Fibroblast of skin of right quadriceps (primary cell): ENCODE measurements around the gene ROPN1L.
"Not testable (repeated sequence)": the region's sequence is repeated elsewhere in the genome, so short reads cannot be mapped to it uniquely, and the experiment has no call there.

Experiments used
- DNase-seq: peaks from one replicate; pipeline ENCODE4 v3.0.0-alpha.2; 2013

Gene ROPN1L

DNA sequence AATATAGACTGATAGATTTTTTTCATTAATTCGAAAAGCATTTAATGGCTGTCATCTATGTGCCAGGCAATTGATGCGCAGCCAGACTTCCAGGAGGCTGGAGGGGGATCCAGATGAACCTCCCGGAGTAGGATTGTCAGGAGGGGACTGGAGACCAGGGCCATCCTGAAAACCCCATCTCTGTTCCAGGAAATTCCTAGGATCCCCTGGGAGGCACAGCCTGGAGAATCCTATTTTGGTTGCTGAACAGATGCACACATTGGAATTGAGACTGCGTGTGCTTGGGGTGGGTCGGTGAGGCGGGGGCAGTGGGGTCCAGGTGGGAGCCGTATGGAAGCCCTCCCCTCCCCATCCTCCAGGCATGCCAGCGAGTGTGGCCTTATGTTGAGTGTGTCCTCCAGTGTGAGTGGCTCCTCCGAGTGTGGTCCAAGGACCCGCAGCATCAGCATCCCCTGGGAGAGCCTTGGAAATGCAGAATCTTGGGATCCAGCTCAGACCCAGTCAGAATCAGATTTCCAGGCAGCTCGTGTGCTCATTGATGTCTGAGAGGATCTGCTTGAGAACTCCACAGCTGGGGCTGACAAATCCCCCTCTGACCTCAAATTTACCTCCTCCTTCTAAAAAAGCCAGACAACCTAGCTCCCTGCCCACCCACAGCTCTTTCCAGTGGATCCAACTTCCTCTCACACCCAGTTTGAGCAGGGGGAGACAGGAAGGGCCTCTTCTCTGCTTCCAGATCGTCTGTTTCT, 38.7 kb downstream of the ROPN1L start:
- peak; percentile 18 for DNase-seq

DNA sequence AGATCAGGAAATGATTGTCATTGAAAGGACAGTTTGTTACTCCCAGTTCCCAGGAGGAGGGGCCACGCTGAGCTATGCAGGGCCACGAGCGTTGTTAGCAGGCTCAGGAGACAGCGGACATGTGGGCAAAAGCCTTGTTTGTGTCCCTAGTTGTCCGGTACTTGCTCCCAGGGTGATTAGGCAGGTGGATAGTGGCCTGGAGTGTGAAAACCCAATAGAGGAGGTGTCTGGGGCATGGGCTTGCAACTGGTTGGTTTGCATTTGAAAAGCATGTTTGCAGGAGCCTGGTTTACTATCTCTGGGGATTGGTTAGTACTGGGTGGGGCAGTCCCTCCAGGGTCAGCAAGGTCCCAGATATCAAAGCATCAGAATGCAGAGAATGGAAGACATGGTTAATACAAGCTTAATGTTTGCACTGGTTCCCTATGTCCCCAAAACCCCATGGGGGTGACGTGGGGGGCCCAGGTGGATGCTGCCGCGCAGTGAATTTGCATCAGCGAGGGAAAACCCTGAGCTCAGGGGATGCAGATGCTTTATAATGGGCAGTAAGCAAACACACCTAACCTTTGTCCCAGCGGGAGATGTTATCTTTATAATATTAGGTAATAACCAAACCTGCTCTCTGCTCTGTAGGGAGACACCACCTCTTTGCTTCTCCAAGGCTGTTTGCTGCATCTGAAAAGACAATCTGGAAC, 39.7 kb downstream of the ROPN1L start:
- no peak for DNase-seq

DNA sequence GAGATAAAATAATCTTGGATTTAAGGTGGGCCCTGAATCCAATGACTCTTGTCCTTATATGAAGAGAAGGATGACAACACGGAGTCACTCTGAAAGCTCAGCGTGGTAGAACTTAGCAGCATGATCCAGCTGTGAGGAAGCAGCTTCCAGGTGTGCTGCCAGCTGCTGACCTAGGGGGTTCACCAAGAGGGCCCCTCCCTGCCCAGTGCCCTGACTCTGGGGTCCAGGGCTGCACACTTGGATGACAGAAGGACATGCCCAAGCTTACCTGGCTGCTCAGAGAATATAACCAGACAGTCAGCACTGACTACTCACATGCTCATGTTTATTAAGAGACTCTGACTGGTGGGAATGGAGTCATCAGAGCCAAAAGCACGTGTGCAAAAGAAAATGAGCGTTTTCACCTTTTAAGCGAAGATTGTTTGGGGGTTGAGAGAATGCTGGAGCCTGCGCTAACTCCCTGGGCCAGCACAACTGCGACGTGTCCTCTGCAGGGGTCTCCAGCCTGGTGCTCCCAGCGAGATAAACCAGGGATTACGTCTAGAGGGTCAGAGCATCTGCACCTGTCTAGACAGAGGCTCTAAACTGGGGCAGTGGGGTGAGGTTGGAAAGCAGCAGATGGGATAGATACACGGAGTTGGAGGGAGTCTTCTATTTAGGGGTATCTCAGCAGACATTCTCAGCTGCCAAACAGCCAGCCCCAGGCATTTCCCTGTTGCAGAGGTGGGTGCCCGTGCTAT, 41.3 kb downstream of the ROPN1L start:
- no peak for DNase-seq

DNA sequence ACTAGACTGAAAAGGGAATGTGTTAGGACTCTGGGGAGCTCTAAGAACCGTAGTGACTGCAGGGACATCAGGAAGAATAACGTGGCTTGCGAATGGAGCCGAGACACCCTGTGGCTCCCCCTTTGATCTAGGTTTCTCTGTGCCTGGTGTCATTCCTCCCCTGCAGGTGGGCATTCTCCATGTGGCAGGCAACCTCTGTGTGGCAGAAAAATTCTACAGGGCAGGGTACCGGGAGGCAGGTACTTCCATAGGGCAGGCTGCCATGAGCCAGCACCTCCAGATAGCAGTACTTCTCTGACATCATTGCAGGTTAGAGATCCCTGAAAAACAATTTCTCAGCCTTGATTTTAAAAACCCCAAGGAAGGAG, 43.1 kb downstream of the ROPN1L start:
- no peak for DNase-seq

DNA sequence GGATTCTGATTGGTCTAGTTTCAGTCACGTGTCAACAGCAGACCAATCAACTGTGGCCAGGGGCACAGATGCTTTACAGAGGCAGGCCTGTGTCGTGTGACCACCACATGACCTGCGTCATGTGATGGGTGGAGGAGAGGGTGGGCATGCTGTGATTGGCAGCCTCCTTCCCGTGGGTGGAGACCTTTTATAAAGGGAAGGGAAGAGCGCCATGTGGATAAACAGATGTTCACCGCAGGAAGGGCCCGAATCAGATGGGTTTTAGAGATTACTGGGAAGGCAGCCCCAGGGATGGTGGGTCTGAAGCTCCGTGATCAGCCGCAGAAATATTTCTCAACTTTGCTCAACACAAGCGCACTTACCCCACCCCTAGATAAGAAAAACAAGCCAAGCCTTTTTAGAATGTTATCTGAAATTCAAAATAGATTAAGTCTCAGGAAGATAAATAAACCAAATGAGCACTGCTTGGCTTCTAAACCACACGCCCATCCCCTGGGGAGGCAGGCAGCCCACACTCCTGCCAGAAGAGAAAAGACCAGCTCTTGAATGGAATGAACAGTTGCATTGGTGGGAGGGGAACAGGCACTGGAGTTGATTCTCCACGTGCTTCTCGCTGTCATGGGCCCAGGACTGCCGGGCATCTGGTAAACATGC, 43.6 kb downstream of the ROPN1L start:
- DNase-seq: peak; percentile 72

DNA sequence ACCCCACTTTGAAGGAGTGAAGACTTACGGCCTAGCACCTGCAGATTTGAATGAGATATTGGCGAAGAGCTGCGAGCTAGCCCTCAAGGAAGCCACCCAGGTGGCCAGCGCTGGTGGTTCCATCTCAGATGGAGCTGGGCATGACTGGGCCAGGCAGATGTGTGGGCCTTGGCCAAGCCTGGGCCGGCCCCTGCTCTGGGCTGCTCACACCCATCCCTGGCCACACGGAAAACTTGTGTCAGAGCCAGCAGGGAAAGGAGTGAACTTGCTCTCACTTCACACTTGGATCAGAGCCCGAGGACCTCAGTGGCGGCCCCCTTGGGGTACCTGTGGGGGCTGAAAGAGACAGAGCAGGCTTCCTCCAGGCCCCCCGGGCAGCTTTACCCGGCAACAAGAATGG, 44.2 kb downstream of the ROPN1L start:
- no peak for DNase-seq

DNA sequence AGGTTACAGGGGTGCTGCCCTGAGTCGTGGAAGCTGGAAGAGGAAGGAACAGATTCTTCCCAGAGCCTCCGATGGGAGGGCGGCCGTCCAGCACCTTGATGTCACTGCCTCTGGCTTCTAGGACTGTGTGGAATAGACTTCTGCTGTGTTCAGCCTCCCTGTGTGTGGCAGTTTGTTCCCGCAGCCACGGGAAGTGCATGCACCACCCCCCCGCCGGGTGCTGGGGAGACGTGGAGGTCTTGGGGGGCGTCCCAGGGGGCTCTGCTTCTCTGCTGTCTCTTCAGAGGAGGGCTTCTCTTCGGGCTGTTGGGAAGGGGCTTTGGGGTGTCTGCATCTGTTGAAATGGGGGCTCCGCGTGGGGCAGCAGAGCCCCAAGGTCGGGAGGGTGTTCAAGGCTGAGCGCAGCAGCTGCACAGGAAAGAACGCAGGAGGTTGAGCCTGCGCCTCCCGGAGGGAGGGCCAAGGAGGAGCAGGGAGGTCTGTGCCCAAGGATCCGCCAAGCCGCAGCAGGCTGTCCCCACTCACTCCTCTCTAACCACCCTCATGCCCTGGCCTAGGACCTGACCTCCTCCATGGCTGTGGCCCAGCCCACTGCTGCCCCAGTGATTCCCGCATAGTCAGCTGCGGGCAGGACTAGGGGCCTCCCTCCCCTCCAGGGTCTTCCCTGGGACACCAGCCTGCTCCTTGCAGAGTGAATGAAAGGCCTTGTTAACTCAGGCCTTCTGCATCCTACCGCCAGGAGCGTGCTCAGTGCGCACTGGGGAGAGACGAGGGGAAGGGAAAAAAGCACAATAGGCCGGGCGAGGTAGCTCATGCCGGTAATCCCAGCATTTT, 45.0 kb downstream of the ROPN1L start:
- no peak for DNase-seq

DNA sequence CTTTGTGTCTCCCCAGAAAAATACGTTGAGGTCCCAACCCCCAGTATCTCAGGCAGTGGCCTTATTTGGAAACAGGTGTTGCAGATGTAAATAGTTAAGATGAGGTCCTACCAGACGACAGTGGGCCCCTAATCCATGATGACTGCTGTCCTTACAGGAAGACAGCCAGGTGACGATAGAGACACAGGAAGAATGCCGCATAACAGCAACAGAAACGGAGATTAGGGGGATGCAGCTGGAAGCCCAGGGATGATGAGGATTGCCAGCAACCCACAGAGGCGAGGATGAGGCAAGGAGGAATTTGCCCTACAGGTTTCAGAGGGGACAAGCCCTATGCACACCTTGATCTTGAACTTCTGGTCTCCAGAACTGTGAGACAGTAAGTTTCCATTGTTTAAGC, 46.5 kb downstream of the ROPN1L start:
- DNase-seq: no peak

DNA sequence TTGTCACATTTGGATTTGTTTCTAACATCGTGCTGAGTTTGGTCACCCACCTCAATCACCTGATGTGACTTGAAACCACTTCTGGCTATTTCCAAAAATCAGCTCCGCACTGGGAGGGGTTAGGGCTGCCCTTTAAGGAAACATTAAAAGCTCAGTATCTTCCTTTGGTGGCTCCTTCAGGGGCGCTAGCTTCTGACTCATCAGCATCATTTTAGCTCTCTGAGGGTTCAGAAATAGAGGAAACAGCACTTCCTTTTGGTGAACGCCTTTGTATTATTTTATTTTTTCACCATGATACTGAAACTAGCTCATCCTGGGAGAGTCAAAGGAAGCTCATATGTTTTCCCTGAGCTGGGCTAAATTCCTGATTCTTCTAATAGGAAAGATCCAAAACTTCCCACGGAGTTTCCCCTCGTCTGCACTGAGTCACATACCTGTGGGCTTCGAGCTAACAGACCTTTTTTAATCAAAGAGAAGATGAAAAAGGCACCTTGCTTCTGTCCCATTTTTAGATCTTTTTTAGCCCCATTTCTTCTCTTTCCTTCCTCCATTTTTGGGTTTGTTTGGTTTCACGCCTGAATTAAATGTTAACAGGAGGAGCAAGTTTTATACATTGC, 48.2 kb downstream of the ROPN1L start:
- DNase-seq: peak; percentile 20

DNA sequence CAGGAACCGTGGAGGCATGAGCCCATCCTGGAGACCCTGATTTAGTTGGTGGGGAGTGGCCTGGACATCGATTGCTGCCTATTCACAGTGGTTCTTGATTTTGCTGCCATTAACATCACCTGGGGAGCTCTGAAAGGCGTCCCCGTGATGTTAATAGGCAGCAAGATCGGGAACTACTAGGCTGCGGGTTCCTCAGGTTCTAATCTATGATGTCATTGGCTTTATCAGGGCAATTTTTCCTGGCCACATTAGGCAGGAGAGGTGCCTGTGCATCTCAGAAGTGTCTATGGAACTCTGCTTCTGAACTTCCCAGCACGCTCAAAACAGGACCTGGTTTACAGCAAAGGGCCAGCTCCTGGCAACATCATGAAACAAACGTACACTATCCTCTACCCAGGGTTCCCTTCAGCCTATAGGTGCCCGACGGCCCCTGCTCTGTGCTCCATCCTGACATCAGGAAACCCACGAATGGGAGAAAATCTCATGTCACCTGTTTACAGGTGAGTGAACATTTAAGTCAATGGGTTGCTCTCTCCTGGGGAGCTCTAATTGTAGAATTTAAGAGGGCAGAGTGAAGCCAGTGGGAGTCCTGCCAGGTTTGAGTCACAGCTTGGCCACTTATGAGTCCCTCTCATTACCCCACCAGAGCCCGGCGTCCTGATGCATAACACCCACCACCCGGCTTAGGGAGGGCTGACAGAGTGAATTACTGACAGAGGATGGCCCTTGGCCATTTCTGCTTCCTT, 49.4 kb downstream of the ROPN1L start:
- no peak for DNase-seq

DNA sequence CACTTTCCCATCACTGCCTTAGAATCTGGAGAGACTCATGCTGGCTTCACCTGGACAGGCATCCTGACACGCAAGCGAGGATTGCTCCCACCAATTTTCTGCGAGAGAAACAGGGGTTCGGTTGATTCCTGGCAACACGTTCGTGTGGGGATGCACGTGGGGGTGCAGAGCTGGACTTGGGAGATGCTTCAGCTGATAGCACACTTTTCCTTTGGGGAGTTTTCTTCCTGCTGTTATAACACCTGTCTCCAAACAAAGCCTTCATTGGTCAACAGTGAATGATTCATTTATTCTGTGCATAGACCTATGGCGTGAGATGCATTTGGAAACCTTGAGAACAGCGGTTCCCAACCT, 50.0 kb downstream of the ROPN1L start:
- DNase-seq: no peak

DNA sequence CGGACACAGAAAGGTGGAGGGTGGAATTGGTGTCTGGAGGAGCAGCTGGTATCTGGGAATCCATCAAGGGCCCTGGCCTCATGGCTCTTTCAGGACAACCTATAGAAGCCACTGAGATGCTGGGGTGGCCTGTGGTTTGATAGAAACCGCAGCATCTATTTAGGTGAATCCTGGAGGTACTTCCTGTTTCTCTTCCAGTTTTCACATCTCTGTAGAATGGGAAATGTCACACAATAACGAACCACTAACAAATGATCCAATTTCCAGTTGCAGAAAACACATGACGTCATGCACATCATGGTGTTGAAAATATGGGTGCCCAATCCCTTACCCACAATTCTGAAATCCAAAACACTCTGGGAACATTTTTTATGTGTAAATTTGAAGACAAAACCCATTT, 52.2 kb downstream of the ROPN1L start:
- DNase-seq: no peak

DNA sequence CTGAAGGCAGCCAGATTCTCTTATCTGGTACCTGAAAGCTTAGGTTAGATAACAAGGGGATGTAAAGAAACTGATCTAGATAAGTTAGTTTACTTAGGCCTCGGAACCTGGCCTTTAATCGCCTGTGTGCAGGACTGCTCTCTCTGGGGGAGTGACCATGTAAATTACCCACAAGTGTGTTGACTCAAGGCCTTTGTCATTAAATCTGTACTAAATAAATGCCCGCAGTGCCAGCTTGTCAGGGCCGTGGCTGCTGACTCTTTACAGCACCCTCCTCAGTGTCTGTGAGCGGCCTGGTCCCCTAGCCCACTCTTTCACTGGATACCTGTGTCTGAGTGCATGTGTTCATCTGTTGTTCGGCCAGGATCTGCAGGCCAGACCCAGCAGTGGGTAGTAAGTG, 52.8 kb downstream of the ROPN1L start:
- DNase-seq: not testable (repeated sequence)

DNA sequence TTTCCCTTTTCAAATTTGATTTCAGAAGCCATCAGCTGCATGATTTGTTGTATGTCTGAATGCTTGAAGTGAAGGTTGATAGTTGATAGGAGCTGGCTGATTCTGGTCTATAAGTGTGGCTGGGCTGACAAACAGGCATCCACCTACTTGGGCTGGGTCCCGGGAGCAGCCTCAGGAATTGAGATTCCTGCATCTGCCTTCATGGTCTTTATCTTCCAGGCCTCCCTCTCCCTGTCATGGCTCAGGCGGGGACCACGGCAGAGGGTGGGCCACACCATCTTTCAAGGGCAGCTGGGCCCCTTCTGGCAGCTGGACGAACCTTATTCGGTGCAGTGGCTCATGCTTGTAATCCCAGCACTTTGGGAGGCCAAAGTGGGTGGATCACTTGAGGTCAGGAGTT, 55.9 kb downstream of the ROPN1L start:
- DNase-seq: no peak

DNA sequence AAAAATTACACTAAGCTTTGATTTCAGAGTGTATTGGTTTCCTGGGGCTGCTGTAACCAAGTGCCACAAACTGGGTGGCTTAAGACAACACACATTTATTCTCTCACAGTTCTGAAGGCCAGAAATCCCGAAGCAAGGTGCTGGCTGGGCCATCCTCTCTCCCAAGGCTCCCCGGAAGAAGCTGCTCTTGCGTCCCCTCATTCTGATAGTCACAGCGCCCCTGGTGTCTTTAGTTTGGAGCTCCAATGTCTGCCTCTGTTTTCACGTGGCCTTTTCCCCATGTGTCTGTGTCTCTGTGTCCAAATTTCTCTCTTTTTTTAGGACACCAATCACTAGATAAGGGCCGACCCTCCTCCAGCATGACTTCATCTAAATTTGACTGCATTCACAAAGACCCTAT, 56.7 kb downstream of the ROPN1L start:
- no peak for DNase-seq

DNA sequence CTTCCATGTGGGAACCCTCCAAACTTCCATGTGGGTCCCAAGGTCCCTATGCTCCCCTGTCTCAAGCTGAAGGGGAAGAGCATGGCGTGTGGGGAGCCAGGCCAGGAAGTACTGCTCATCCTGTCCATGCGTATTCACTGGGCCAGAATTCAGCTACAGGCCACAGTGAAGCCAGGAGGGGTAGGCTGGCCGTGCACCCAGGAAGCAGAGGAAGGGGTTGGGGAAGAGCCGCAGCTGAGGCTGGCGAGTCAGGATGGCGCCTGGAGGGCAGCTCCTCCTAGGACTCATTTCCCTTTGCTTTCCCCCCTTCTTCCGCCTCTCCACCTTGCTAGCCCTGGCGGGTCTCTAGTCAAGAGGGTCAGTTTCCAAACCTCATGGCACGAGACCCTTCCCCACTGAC, 57.4 kb downstream of the ROPN1L start:
- no peak for DNase-seq

DNA sequence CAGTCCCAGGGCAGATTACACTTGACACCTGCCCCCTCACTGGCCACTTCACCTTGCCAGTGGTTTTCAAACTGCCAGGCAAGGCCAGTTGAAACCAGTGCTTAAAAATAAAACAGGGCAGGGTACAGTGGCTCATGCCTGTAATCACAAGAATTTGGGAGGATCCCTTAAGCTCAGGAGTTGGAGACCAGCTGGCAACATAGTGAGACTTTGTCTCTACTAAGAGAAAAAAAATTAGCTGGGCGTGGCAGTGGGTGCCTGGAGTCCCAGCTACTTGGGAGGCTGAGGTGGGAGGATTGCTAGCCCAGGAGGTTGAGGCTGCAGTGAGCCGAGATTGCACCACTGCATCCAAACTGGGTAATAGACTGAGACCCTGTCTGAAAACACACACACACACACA, 58.1 kb downstream of the ROPN1L start:
- no peak for DNase-seq

DNA sequence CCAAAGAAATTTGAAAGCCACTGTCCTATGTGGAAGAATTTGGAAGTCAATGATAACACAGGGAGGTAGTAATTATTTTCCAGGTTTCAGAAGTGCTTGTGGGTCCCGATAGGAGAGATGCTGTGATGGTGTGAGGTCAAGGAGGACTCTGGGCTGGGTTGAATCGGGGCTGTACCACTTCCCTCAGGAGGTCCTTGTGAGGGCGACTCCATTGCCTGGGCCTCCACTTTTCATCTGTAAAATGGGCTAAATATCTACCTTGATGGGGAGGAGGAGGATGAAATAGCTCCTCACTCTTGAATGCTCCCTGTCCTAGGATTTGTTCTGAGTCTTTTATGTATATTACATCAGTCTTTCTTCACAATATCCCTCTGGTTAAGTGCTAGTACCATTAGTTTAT, 59.0 kb downstream of the ROPN1L start:
- no peak for DNase-seq

DNA sequence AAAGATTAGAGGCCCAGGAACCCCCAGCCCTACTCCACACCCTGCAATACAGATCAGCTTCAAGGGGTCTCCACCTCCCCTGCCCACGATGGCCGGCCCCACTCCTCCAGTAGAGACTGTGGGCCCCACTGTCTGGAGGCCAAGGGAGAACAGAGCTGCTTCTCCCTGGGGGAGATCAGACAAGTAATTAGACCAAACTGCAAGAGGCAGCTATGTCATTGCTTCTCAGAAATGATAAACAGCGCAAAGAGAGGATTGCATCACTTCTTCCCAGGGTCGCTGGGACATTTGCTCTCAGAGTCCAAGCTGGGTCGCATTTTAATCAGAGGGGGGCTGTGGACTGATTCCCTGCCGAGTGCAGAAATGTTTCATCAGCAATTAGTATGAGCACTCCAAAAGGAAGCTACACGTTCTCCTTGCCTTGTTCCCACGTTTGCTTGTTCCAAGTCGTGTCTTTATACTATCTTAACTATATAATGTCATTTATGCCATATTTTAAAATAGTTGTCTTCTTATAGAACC, 59.9 kb downstream of the ROPN1L start:
- DNase-seq: peak; percentile 53

DNA sequence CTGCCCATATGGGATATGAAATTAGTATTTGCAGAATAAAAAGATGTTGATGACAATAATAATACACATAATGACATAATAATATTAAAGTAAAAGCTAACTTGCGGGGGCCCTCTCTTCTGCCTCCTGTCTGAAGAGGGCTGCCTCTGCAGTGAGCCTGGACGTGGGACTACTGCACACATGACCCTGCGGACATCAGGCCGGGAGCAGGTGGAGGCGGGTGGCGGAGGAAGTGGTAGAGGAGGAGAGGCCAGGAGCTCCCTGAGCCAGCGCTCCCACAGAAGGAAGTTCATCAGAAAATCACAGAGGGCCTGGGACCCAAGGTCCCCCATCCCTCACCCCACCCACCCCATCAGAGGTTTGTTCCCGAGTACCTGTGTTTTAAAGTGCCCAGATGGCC, 60.5 kb downstream of the ROPN1L start:
- no peak for DNase-seq

DNA sequence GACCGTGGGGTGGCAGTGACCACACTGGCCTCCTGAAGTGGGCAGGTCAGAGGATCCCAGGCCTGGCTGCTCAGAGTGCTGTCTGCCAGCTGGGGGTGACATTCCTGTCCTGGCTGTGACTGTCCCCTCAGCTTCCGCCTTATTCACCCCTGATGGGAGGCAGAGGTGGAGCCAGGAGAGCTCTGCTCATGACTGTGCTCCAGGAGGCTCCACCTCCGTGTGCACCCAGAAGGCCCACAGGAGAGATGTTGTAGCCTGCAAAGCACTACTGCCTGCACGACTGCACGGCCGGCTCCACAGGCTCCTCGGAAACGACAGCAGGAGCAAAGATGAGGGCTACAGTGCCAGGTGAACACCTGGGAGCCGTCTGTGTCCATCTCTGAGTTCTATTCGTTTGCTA, 60.9 kb downstream of the ROPN1L start:
- DNase-seq: no peak
